ENCODE results near the gene CDK2AP2.
A peak's percentile ranks its signal among the peaks of the same experiment; 100 is the strongest.
"Not testable (repeated sequence)": the region's sequence is repeated elsewhere in the genome, so short reads cannot be mapped to it uniquely, and the experiment has no call there.

The CDK2AP2 gene, protein sequence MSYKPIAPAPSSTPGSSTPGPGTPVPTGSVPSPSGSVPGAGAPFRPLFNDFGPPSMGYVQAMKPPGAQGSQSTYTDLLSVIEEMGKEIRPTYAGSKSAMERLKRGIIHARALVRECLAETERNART

DNA sequence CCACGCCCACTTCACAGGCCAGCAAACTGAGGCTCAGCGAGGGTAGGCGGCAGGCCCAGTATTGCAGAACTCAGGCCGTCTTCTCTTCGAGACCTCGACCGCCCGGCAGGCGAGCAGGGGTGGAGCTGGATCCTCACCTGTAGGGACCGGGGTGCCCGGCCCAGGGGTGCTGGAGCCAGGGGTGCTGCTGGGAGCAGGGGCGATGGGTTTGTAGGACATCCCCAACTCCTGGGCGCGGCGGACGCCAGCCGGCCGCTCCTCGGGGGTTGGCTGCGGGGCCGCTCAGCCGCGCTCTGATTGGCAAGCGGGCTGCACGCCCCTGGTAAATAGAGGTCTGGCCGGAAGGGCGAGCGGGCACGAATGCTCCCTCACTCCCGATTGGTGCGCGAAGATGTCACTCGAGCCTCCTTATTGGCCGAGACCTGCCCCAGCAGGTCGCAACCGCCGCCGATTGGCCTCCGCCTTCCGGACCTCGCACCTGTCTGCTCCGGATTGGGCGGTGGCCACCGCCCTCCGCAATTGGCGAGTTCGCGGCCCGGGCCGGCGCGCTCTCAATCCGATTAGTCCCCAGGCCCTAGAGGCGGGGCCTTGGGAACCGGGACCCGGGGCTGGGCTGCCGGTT lies at the start of gene CDK2AP2:
TSS of gene CDK2AP2 (minus strand) at position 299 of the 622 bp plus-strand sequence. CDS start at position 219, 80 bp downstream.
- DNase-seq (ENCODE audit: extremely low read depth, low read depth), result peak; percentile 97
- TF ChIP-seq, protein P1, sequence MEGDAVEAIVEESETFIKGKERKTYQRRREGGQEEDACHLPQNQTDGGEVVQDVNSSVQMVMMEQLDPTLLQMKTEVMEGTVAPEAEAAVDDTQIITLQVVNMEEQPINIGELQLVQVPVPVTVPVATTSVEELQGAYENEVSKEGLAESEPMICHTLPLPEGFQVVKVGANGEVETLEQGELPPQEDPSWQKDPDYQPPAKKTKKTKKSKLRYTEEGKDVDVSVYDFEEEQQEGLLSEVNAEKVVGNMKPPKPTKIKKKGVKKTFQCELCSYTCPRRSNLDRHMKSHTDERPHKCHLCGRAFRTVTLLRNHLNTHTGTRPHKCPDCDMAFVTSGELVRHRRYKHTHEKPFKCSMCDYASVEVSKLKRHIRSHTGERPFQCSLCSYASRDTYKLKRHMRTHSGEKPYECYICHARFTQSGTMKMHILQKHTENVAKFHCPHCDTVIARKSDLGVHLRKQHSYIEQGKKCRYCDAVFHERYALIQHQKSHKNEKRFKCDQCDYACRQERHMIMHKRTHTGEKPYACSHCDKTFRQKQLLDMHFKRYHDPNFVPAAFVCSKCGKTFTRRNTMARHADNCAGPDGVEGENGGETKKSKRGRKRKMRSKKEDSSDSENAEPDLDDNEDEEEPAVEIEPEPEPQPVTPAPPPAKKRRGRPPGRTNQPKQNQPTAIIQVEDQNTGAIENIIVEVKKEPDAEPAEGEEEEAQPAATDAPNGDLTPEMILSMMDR (IDR thresholded peaks at IDR 0.05; ENCODE audit: low read depth, low read length, missing control alignments), result no peak

GRCh38 chr11:67556244-67556643 lies 48.3 kb upstream of the CDK2AP2 start:
- TF ChIP-seq, protein P1 (IDR thresholded peaks at IDR 0.05; ENCODE audit: low read depth, low read length, missing control alignments), result no peak
- DNase-seq (ENCODE audit: extremely low read depth, low read depth), result no peak

More for the DNA sequence above, at the start of gene CDK2AP2:
- peak within 1 kb of the TSS; percentile 65 for H3K4me3 ChIP-seq (replicated peaks; ENCODE audit: low read depth, low read length)

DNA sequence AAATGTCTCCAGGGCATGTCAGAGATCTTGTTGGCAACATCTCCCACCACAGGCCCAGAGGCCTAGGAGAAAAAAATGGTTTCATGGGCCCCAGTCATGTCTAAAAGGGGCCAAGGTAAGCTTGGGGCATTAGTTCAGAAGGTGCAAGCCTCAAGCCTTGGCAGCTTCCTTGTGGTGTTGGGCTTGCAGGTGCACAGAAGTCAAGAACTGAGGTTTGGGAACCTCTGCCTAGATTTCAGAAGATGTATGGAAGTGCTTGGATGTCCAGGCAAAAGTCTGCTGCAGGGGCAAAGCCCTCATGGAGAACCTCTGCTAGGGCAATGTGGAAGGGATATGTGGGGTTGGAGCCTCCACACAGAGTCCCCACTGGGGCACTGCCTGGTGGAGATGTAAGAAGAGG lies 43.7 kb upstream of the CDK2AP2 start:
- not testable (repeated sequence) for DNase-seq (ENCODE audit: extremely low read depth, low read depth); H3K4me3 ChIP-seq (replicated peaks; ENCODE audit: low read depth, low read length)

More at GRCh38 chr11:67556244-67556643, 48.3 kb upstream of the CDK2AP2 start:
- no peak overlapping the region for H3K4me3 ChIP-seq (replicated peaks; ENCODE audit: low read depth, low read length)

DNA sequence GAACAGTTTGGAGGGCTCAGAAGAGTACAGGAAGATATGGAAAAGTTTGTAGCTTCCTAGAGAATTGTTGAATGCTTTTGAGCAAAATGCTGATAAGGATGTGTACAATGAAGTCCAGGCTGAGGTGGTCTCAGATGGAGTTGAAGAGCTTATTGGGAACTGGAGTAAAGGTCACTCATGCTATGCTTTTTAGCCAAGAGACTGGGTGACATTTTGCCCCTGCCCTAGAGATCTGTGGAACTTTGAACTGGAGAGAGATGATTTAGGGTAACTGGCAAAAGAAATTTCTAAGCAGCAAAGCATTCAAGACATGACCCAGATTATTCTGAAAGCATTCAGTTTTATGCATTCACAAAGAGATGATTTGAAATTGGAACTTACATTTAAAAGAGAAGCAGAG lies 43.2 kb upstream of the CDK2AP2 start:
- TF ChIP-seq, protein P1 (IDR thresholded peaks at IDR 0.05; ENCODE audit: low read depth, low read length, missing control alignments), result no peak
- no peak overlapping the region for H3K4me3 ChIP-seq (replicated peaks; ENCODE audit: low read depth, low read length)
- no peak for DNase-seq (ENCODE audit: extremely low read depth, low read depth)

DNA sequence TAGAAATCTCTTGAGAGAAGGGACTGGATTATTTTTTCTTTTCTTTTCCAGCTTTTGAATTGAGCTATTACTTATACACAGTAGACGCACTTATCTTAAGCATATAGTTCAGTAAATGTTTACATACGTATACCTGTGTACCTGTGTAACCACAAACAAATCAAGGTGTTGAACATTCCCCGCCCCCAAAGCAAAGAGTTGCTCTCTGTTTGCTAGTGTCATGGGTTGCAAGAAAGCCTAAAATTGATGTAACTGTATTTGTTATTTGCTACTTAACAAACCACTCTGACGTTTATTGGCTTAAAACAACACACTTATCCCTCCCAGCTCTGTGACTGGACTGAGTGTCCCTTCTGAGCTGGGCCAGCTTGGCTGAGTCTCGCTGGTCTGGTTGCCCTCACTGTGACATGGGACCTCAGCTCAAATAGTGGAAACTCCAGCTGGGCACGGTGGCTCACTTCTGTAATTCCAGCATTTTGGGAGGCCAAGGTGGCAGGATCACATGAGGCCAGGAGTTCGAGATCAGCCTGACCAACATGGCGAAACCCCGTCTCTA lies 40.7 kb upstream of the CDK2AP2 start:
- no peak overlapping the region for H3K4me3 ChIP-seq (replicated peaks; ENCODE audit: low read depth, low read length)
- TF ChIP-seq, protein P1 (IDR thresholded peaks at IDR 0.05; ENCODE audit: low read depth, low read length, missing control alignments), result no peak
- no peak for DNase-seq (ENCODE audit: extremely low read depth, low read depth)

- not testable (repeated sequence) for H3K4me3 ChIP-seq (replicated peaks; ENCODE audit: low read depth, low read length); DNase-seq (ENCODE audit: extremely low read depth, low read depth)
Observed at GRCh38 chr11:67548112-67548511, 40.1 kb upstream of the CDK2AP2 start.

DNA sequence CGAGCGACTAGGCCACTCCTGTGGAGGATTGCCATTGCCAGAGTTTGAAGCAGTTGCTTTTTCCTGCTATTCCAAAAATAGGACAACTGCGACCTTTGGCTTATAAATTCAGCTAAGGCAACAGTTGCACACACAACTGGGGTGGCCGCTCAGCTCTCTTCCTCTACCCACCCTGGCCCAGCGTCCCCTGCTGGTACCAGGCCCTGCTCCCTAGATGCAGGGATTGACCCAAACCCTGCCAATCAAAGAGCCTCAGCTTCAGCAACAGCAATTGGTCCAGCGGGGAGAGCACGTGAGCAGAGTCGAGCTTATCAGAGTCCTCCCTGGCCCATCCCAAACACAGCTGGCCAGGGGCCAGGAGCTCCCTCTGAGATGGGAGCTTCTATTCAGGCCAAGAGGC lies 37.3 kb upstream of the CDK2AP2 start:
- no peak for DNase-seq (ENCODE audit: extremely low read depth, low read depth)
- TF ChIP-seq, protein P1 (IDR thresholded peaks at IDR 0.05; ENCODE audit: low read depth, low read length, missing control alignments), result no peak
- H3K4me3 ChIP-seq (replicated peaks; ENCODE audit: low read depth, low read length), result no peak overlapping the region
